GM12878 (cell line): ENCODE results near the gene EOMES. TPM values are rescaled to one million over a fixed set of nuclear protein-coding genes. Genes with fewer than 3 reads are reported as not detected.

Experiments
- ATF2 ChIP-seq: IDR thresholded peaks from 2 replicates; pipeline ENCODE4 v1.6.1; 2012; ENCODE audit warnings: low read length, inconsistent platforms
- BCLAF1 ChIP-seq: fragments of 450-650 bp; IDR thresholded peaks from 2 replicates; pipeline ENCODE4 v1.6.1; 2017; ENCODE audit warnings: antibody characterized with exemption, mild to moderate bottlenecking, moderate library complexity
- FOS ChIP-seq: IDR thresholded peaks from 3 replicates; pipeline ENCODE4 v1.6.1; 2011; ENCODE audit warnings: borderline replicate concordance; ENCODE audit not compliant: insufficient read length; ENCODE audit errors: extremely low read depth
- MEF2B ChIP-seq: fragments of 450-650 bp; IDR thresholded peaks from 2 replicates; pipeline ENCODE4 v1.6.1; 2018; ENCODE audit warnings: mild to moderate bottlenecking, moderate library complexity; ENCODE audit not compliant: partially characterized antibody, poor library complexity, severe bottlenecking
- NRF1 ChIP-seq: conservative IDR thresholded peaks from 2 replicates; pipeline ENCODE4 v1.6.1; 2011; ENCODE audit warnings: mild to moderate bottlenecking, low read depth, low read length, improper control_type of control experiment
- PAX8 ChIP-seq: fragments of 450-650 bp; IDR thresholded peaks from 2 replicates; pipeline ENCODE4 v1.6.1; 2017; ENCODE audit warnings: mild to moderate bottlenecking, moderate library complexity
- POLR2AphosphoS2 ChIP-seq: IDR thresholded peaks from 2 replicates; pipeline ENCODE4 v1.6.1; 2011; ENCODE audit warnings: low read depth, mild to moderate bottlenecking, low read length, improper control_type of control experiment, moderate library complexity
- POLR2AphosphoS5 ChIP-seq: IDR thresholded peaks from 2 replicates; pipeline ENCODE4 v1.6.1; 2011; ENCODE audit warnings: mild to moderate bottlenecking, low read length, inconsistent platforms
- TARDBP ChIP-seq: IDR thresholded peaks from 2 replicates; pipeline ENCODE4 v1.6.1; 2016; ENCODE audit warnings: borderline replicate concordance
- WRNIP1 ChIP-seq: IDR thresholded peaks from 2 replicates; pipeline ENCODE4 v1.6.1; 2011; ENCODE audit warnings: low read depth, low read length, improper control_type of control experiment, borderline replicate concordance
- ZBTB11 ChIP-seq: fragments of 450-650 bp; formaldehyde crosslinking; IDR thresholded peaks from 2 replicates; pipeline ENCODE4 v1.5.0; 2022; ENCODE audit warnings: mild to moderate bottlenecking, missing genetic modification characterization
- ZBTB40 ChIP-seq: fragments of 450-650 bp; IDR thresholded peaks from 2 replicates; pipeline ENCODE4 v1.6.1; 2016; ENCODE audit warnings: mild to moderate bottlenecking, moderate library complexity, borderline replicate concordance
- polyA plus RNA-seq, 11 experiments: library from polyadenylated mRNA; depleted of rRNA in 4 of 11; unstranded in 6 of 11; stranded (reverse) in 5 of 11; fragments of >200 nt; fragmentation: Nextera tagmentation in 4 of 11; fragmentation: Illumina TruSeq in 1 of 11; extraction: Ambion mirVana in 4 of 11; extraction: Trizol in 1 of 11; gene quantifications; 1 replicate in 1 of 11; 2 replicates in 10 of 11; pipeline versions ENCODE4 v1.2.1 to v1.2.3, GENCODE V29; 2011 to 2016; ENCODE audit warnings: inconsistent platforms in 2 of 11, missing spikeins in 2 of 11, low read depth in 1 of 11
- total RNA-seq, 4 experiments: library from RNA; depleted of rRNA in 3 of 4; stranded (reverse); fragments of >200 nt in 3 of 4; fragmentation: Illumina TruSeq in 1 of 4; extraction: Trizol in 1 of 4; gene quantifications; 2 replicates each; pipeline versions ENCODE4 v1.2.1 to v1.2.3, GENCODE V29; 2013 to 2021
- TF ChIP-seq, protein P1 (sequence below): fragments of 450-650 bp; IDR thresholded peaks from 2 replicates; pipeline ENCODE4 v1.6.1; 2016; ENCODE audit warnings: mild to moderate bottlenecking

EOMES gene
- total and polyA plus RNA-seq, 10 of the 15 experiments (the other 5 are each of a cell fraction or from before 2014, with no cell fraction given): 1.5 to 178 (median 4.5) TPM

DNA sequence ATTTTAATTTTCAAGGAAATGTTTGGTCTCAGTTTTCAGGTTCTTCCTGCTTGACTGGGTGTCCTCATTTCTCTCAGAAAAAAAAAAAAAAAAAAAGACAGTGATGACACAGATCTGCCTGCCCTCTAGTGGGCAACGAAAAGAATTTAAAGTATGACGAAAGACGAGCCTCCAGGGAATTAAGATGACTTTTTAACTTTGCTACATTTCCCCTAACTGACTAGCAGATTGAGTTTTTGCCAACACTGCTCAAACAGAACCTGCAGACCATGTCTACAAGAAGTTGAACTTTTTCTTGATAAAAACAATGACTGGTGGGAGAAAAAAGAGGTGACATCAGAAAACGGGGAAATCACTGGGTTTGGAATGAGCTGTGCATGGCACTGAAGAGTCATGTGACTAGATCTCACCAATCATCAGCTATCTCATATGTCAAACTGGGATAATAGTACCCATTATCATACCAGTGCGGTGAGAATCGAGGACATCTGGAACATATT is 40.8 kb downstream of the EOMES start (continued):
- TF ChIP-seq ZBTB11 (CRISPR knock-in tag) (no peak), TARDBP (no peak), BCLAF1 (no peak), NRF1 (no peak), WRNIP1 (no peak), ATF2 (peak; percentile 67), POLR2AphosphoS5 (no peak), MEF2B (peak; percentile 98), FOS (no peak), PAX8 (no peak), POLR2AphosphoS2 (no peak), ZBTB40 (no peak)
- TF ChIP-seq, protein P1, sequence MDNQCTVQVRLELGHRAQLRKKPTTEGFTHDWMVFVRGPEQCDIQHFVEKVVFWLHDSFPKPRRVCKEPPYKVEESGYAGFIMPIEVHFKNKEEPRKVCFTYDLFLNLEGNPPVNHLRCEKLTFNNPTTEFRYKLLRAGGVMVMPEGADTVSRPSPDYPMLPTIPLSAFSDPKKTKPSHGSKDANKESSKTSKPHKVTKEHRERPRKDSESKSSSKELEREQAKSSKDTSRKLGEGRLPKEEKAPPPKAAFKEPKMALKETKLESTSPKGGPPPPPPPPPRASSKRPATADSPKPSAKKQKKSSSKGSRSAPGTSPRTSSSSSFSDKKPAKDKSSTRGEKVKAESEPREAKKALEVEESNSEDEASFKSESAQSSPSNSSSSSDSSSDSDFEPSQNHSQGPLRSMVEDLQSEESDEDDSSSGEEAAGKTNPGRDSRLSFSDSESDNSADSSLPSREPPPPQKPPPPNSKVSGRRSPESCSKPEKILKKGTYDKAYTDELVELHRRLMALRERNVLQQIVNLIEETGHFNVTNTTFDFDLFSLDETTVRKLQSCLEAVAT: no peak
